H9 (cell line): Measurements from ENCODE around the gene SLX4. TPM values are rescaled to one million over a fixed set of nuclear protein-coding genes. Genes with fewer than 3 reads are reported as not detected.
A peak's percentile ranks its signal among the peaks of the same experiment; 100 is the strongest.

ENCODE experiments used
- DNase-seq: peaks from one replicate; pipeline ENCODE4 v3.0.0-alpha.2; 2017
- H2AFZ ChIP-seq: one replicate; pipeline ENCODE4 v1.6.1; 2013; ENCODE audit warnings: mild to moderate bottlenecking, low read length, control low read depth, moderate library complexity
- H2AK5ac ChIP-seq: 2 replicates; pipeline ENCODE4 v1.6.1; 2013; ENCODE audit warnings: low read length, control low read depth, mixed read lengths; ENCODE audit not compliant: insufficient read length
- H2BK120ac ChIP-seq: one replicate; pipeline ENCODE4 v1.6.1; 2013; ENCODE audit warnings: low read depth, mild to moderate bottlenecking, low read length, control low read depth, inconsistent platforms; ENCODE audit not compliant: poor library complexity, severe bottlenecking
- H2BK12ac ChIP-seq: 2 replicates; pipeline ENCODE4 v1.6.1; 2013; ENCODE audit warnings: low read length, control low read depth, mixed read lengths, low read depth; ENCODE audit not compliant: insufficient read length
- H2BK15ac ChIP-seq: 2 replicates; pipeline ENCODE4 v1.6.1; 2013; ENCODE audit warnings: low read depth, low read length, control low read depth
- H2BK20ac ChIP-seq: one replicate; pipeline ENCODE4 v1.6.1; 2013; ENCODE audit warnings: low read depth, mild to moderate bottlenecking, low read length, control low read depth, inconsistent platforms; ENCODE audit not compliant: poor library complexity, severe bottlenecking
- H2BK5ac ChIP-seq: 2 replicates; pipeline ENCODE4 v1.6.1; 2013; ENCODE audit warnings: low read length, control low read depth, mixed read lengths; ENCODE audit not compliant: insufficient read length
- H3K14ac ChIP-seq: 2 replicates; pipeline ENCODE4 v1.6.1; 2013; ENCODE audit warnings: low read length, control low read depth; ENCODE audit not compliant: insufficient read depth
- H3K18ac ChIP-seq: 2 replicates; pipeline ENCODE4 v1.6.1; 2013; ENCODE audit warnings: low read depth, mild to moderate bottlenecking, mixed read lengths, low read length, control low read depth; ENCODE audit not compliant: insufficient read length
- H3K23ac ChIP-seq: 2 replicates; pipeline ENCODE4 v1.6.1; 2013; ENCODE audit warnings: low read length, control low read depth, mixed read lengths, low read depth; ENCODE audit not compliant: insufficient read length
- H3K23me2 ChIP-seq: 2 replicates; pipeline ENCODE4 v1.6.1; 2013; ENCODE audit warnings: low read depth, mild to moderate bottlenecking, mixed read lengths, low read length, control low read depth; ENCODE audit not compliant: insufficient read length, poor library complexity, severe bottlenecking
- H3K27ac ChIP-seq: 2 replicates; pipeline ENCODE4 v1.5.1; 2013; ENCODE audit warnings: low read length, control low read depth, mixed read lengths, low read depth; ENCODE audit not compliant: insufficient read length
- H3K27me3 ChIP-seq: 2 replicates; pipeline ENCODE4 v1.6.1; 2013; ENCODE audit warnings: low read length, control low read depth, inconsistent platforms; ENCODE audit not compliant: insufficient read depth
- H3K4ac ChIP-seq: 2 replicates; pipeline ENCODE4 v1.6.1; 2013; ENCODE audit warnings: low read depth, mild to moderate bottlenecking, control low read depth, inconsistent platforms, low read length, moderate library complexity
- H3K4me1 ChIP-seq: 2 replicates; pipeline ENCODE4 v1.6.1; 2013; ENCODE audit warnings: low read length, control low read depth, inconsistent platforms; ENCODE audit not compliant: insufficient read depth
- H3K4me2 ChIP-seq: 2 replicates; pipeline ENCODE4 v1.6.1; 2013; ENCODE audit warnings: low read length, control low read depth, mixed read lengths; ENCODE audit not compliant: insufficient read length, insufficient read depth
- H3K56ac ChIP-seq: 2 replicates; pipeline ENCODE4 v1.6.1; 2013; ENCODE audit warnings: low read depth, mild to moderate bottlenecking, mixed read lengths, low read length, control low read depth; ENCODE audit not compliant: insufficient read length
- H3K79me1 ChIP-seq: 2 replicates; pipeline ENCODE4 v1.6.1; 2013; ENCODE audit warnings: low read depth, mild to moderate bottlenecking, moderate library complexity, low read length, control low read depth, inconsistent platforms; ENCODE audit not compliant: insufficient read depth, poor library complexity, severe bottlenecking
- H3K79me2 ChIP-seq: 2 replicates; pipeline ENCODE4 v1.6.1; 2013; ENCODE audit warnings: low read length, control low read depth, inconsistent platforms; ENCODE audit not compliant: insufficient read depth
- H3K9ac ChIP-seq: 2 replicates; pipeline ENCODE4 v1.6.1; 2013; ENCODE audit warnings: low read length, control low read depth, mixed read lengths; ENCODE audit not compliant: insufficient read length; ENCODE audit errors: extremely low read depth
- H3K9me3 ChIP-seq: one replicate; pipeline ENCODE4 v1.6.1; 2013; ENCODE audit warnings: low read depth, low read length, inconsistent platforms; ENCODE audit not compliant: control insufficient read depth
- H3T11ph ChIP-seq: one replicate; pipeline ENCODE4 v1.6.1; 2013; ENCODE audit warnings: mild to moderate bottlenecking, low read length, control low read depth, inconsistent platforms
- H4K20me1 ChIP-seq: one replicate; pipeline ENCODE4 v1.6.1; 2013; ENCODE audit not compliant: control insufficient read depth, insufficient read length, insufficient read depth
- H4K5ac ChIP-seq: 2 replicates; pipeline ENCODE4 v1.6.1; 2013; ENCODE audit warnings: low read depth, mild to moderate bottlenecking, mixed read lengths, low read length, control low read depth; ENCODE audit not compliant: insufficient read length
- H4K8ac ChIP-seq: replicated peaks from 2 replicates; pipeline ENCODE4 v1.6.1; 2013; ENCODE audit warnings: low read length, control low read depth, mixed read lengths, low read depth; ENCODE audit not compliant: insufficient read length
- H4K91ac ChIP-seq: 2 replicates; pipeline ENCODE4 v1.6.1; 2013; ENCODE audit warnings: low read depth, mild to moderate bottlenecking, moderate library complexity, mixed read lengths, low read length, control low read depth; ENCODE audit not compliant: insufficient read length
- H3K27ac Mint-ChIP-seq, 3 experiments: 2 replicates in 2 of 3; 3 replicates in 1 of 3; pipeline ENCODE4 v1.8.0; 2020 to 2021; ENCODE audit warnings: mixed read lengths in 3 of 3, mild to moderate bottlenecking in 1 of 3, moderate library complexity in 1 of 3
- H3K27me3 Mint-ChIP-seq: 2 replicates; pipeline ENCODE4 v1.8.0; 2021; ENCODE audit warnings: low read depth, mild to moderate bottlenecking, moderate library complexity, mixed read lengths
- H3K36me3 Mint-ChIP-seq, 3 experiments: 2 replicates in 2 of 3; 3 replicates in 1 of 3; pipeline ENCODE4 v1.8.0; 2020 to 2021; ENCODE audit warnings: low read depth in 3 of 3, mixed read lengths in 3 of 3; ENCODE audit not compliant: insufficient read depth in 1 of 3
- H3K4me1 Mint-ChIP-seq, 2 experiments: 2 replicates each; pipeline ENCODE4 v1.8.0; 2020; ENCODE audit warnings: mixed read lengths in 2 of 2
- H3K4me3 Mint-ChIP-seq, 2 experiments: 2 replicates in 1 of 2; 3 replicates in 1 of 2; pipeline ENCODE4 v1.8.0; 2020 to 2021; ENCODE audit warnings: mild to moderate bottlenecking in 2 of 2, mixed read lengths in 2 of 2, moderate library complexity in 1 of 2
- H3K9me3 Mint-ChIP-seq, 2 experiments: 2 replicates in 1 of 2; 3 replicates in 1 of 2; pipeline ENCODE4 v1.8.0; 2020; ENCODE audit warnings: mild to moderate bottlenecking in 2 of 2, mixed read lengths in 2 of 2, moderate library complexity in 1 of 2
- CTCF ChIP-seq: fragments of 200-600 bp; sonication (generic); conservative IDR thresholded peaks from 3 replicates; pipeline ENCODE4 v1.8.0; 2021; ENCODE audit warnings: antibody characterized with exemption, mild to moderate bottlenecking
- WGBS: extraction: QIAGEN DNeasy Blood & Tissue Kit; methylation state at CpG from one replicate; pipeline ENCODE4 v1.1.7; 2013; ENCODE audit warnings: missing lambda C conversion rate, low lambda C conversion rate, mixed read lengths; ENCODE audit not compliant: insufficient read length; ENCODE audit errors: extremely low coverage; 5-methylcytosine and 5-hydroxymethylcytosine counted together
- total RNA-seq: library from RNA; stranded (reverse); gene quantifications from 2 replicates; pipeline ENCODE4 v1.2.1, GENCODE V29; 2021

The SLX4 gene
- total RNA-seq, 1 experiment from 2014 or later: 9.9 TPM

GRCh38 chr16:3610698-3611145 is 684 bp downstream of the SLX4 start:
- H3K4me2 ChIP-seq: peak overlapping the region; percentile 87
- no peak overlapping the region for H3T11ph ChIP-seq
- Mint-ChIP-seq H3K27ac (peak overlapping the region in 1 of 3 experiments; percentile 48; a peak in 1 of 7 replicates), H3K9me3 (no peaks in the 10 kb centered on the region), H3K36me3 (peaks cover 3 to 27% (median 25%) of the 10 kb centered on the region in 3 experiments), H3K4me1 (peaks cover 22 to 23% of the 10 kb centered on the region in 2 experiments), H3K27me3 (no peaks in the 10 kb centered on the region), H3K4me3 (peak overlapping the region; percentile 100)
- H3K9ac ChIP-seq: peak overlapping the region; percentile 40
- H2BK12ac ChIP-seq: no peak overlapping the region
- no peak for DNase-seq
- H4K20me1 ChIP-seq: no peaks in the 10 kb centered on the region
- H4K5ac ChIP-seq: no peak overlapping the region
- no peak overlapping the region for H4K8ac ChIP-seq
- no peak overlapping the region for H2BK5ac ChIP-seq
- TF ChIP-seq CTCF: no peak
- H3K79me2 ChIP-seq: peaks cover 7% of the 10 kb centered on the region
- H3K23me2 ChIP-seq: peaks cover 4% of the 10 kb centered on the region
- H3K23ac ChIP-seq: no peak overlapping the region
- no peak overlapping the region for H2BK20ac ChIP-seq
- no peak overlapping the region for H3K4ac ChIP-seq
- no peak overlapping the region for H2BK15ac ChIP-seq
- no peak overlapping the region for H2AK5ac ChIP-seq
- no peak overlapping the region for H3K14ac ChIP-seq
- H2BK120ac ChIP-seq: no peak overlapping the region
- H3K9me3 ChIP-seq: no peaks in the 10 kb centered on the region
- no CpG with 5 or more reads among the region's 10 CpGs for WGBS
- no peak overlapping the region for H3K56ac ChIP-seq
- no peaks in the 10 kb centered on the region for H3K27me3 ChIP-seq
- no peak overlapping the region for H3K27ac ChIP-seq
- H3K79me1 ChIP-seq: peaks cover 3% of the 10 kb centered on the region
- no peak overlapping the region for H3K18ac ChIP-seq
- no peak overlapping the region for H4K91ac ChIP-seq
- H2AFZ ChIP-seq: no peak overlapping the region
- H3K4me1 ChIP-seq: no peaks in the 10 kb centered on the region
